GM12878 (cell line): Measurements from ENCODE around the gene DNAAF5. TPM values are rescaled to one million over a fixed set of nuclear protein-coding genes. Genes with fewer than 3 reads are reported as not detected.

Source experiments
- ATAC-seq: fragments of 200-7000 bp; cut with Tn5 transposase; 3 replicates; pipeline ENCODE4 v1.9.1; 2020; ENCODE audit warnings: mild to moderate bottlenecking, moderate library complexity
- BruUV-seq: library from RNA; stranded (reverse); fragments of 400-500 nt; replicated peaks from 2 replicates; lab custom pipeline; 2021; lab: Mats Ljungman, UMichigan
- CTCF ChIA-PET: fragments of 300-600 bp; sonication (Branson Sonifier 250); formaldehyde crosslinking; extraction: SDS; loops from one replicate; lab custom pipeline; 2021; ENCODE audit warnings: inconsistent platforms; lab: Yijun Ruan, JAX
- POLR2A ChIA-PET: fragments of 350-600 bp; formaldehyde crosslinking; extraction: SDS; loops from one replicate; lab custom pipeline; 2021; ENCODE audit warnings: inconsistent platforms; lab: Charles Lee
- RAD21 ChIA-PET: fragments of 300-600 bp; sonication (Branson Sonifier 250); formaldehyde crosslinking; loops from one replicate; lab custom pipeline; 2023; ENCODE audit warnings: antibody characterized with exemption; ENCODE audit not compliant: unreplicated experiment; lab: Charles Lee
- SMC1A ChIA-PET: fragments of 300-600 bp; sonication (Branson Sonifier 250); formaldehyde crosslinking; loops from one replicate; lab custom pipeline; 2023; ENCODE audit not compliant: unreplicated experiment, uncharacterized antibody; lab: Charles Lee
- DNase-seq: peaks from one replicate; pipeline ENCODE4 v3.0.0-alpha.2; 2011; ENCODE audit warnings: low read depth, low spot score
- FAIRE-seq: peaks from 3 replicates; lab custom pipeline; 2011; peaks lifted over from hg19 to GRCh38; lab: Jason Lieb, UNC
- H2AFZ ChIP-seq: 2 replicates; pipeline ENCODE4 v1.6.0; 2011; ENCODE audit warnings: low read depth, low read length, control low read depth; ENCODE audit not compliant: control insufficient read depth
- H3K27ac ChIP-seq: 2 replicates; pipeline ENCODE4 v1.5.1; 2011; ENCODE audit warnings: control low read depth; ENCODE audit not compliant: control insufficient read depth, insufficient read depth
- H3K27me3 ChIP-seq, 2 experiments: replicated peaks in 1 of 2; 2 replicates each; pipeline versions ENCODE4 v1.6.0 to v1.6.1; 2011; ENCODE audit warnings: low read length in 1 of 2; ENCODE audit not compliant: control insufficient read depth in 2 of 2, insufficient read depth in 2 of 2
- H3K36me3 ChIP-seq, 2 experiments: 2 replicates each; pipeline ENCODE4 v1.5.1; 2011; ENCODE audit warnings: low read length in 1 of 2; ENCODE audit not compliant: control insufficient read depth in 2 of 2, insufficient read depth in 2 of 2
- H3K4me1 ChIP-seq: 2 replicates; pipeline ENCODE4 v1.6.1; 2011; ENCODE audit warnings: mild to moderate bottlenecking, low read length, moderate library complexity, mixed read lengths; ENCODE audit not compliant: control insufficient read depth, insufficient read depth
- H3K4me2 ChIP-seq: 2 replicates; pipeline ENCODE4 v1.6.0; 2011; ENCODE audit warnings: control low read depth; ENCODE audit not compliant: control insufficient read depth, insufficient read depth
- H3K4me3 ChIP-seq: fragments of 200-600 bp; sonication (generic); 2 replicates; pipeline ENCODE4 v1.5.1; 2016
- H3K79me2 ChIP-seq: 2 replicates; pipeline ENCODE4 v1.6.0; 2011; ENCODE audit warnings: low read length; ENCODE audit not compliant: control insufficient read depth, insufficient read depth
- H3K9ac ChIP-seq: 2 replicates; pipeline ENCODE4 v1.8.0; 2011; ENCODE audit warnings: low read length, control low read depth, mixed read lengths; ENCODE audit not compliant: control insufficient read depth, insufficient read depth
- H3K9me3 ChIP-seq: replicated peaks from 3 replicates; pipeline ENCODE4 v1.5.1; 2011; ENCODE audit warnings: mild to moderate bottlenecking, low read length; ENCODE audit not compliant: control insufficient read depth, insufficient read depth
- H4K20me1 ChIP-seq: 2 replicates; pipeline ENCODE4 v1.6.0; 2011; ENCODE audit not compliant: control insufficient read depth, insufficient read depth
- CHD1 ChIP-seq: IDR thresholded peaks from 2 replicates; pipeline ENCODE4 v1.6.1; 2012; ENCODE audit warnings: low read depth, low read length, improper control_type of control experiment
- MLLT1 ChIP-seq: fragments of 450-650 bp; IDR thresholded peaks from 2 replicates; pipeline ENCODE4 v1.6.1; 2016; ENCODE audit warnings: mild to moderate bottlenecking
- MXI1 ChIP-seq: fragments of 150-350 bp; IDR thresholded peaks from 2 replicates; pipeline ENCODE4 v1.6.1; 2011; ENCODE audit warnings: low read depth, mild to moderate bottlenecking, inconsistent platforms, low read length, improper control_type of control experiment
- MYB ChIP-seq: fragments of 150-350 bp; IDR thresholded peaks from 2 replicates; pipeline ENCODE4 v1.6.1; 2014; ENCODE audit warnings: mild to moderate bottlenecking, low read depth, low read length, borderline replicate concordance
- MYC ChIP-seq: IDR thresholded peaks from 2 replicates; pipeline ENCODE4 v1.6.1; 2011; ENCODE audit warnings: mild to moderate bottlenecking, low read length, moderate library complexity, inconsistent platforms; ENCODE audit not compliant: insufficient read depth, insufficient replicate concordance, insufficient read length, severe bottlenecking
- NFYA ChIP-seq: IDR thresholded peaks from 2 replicates; pipeline ENCODE4 v1.6.1; 2011; ENCODE audit warnings: low read depth, mild to moderate bottlenecking, low read length, improper control_type of control experiment, borderline replicate concordance
- SREBF2 ChIP-seq: IDR thresholded peaks from 2 replicates; pipeline ENCODE4 v1.6.1; 2012; ENCODE audit warnings: mild to moderate bottlenecking, low read length
- STAT3 ChIP-seq: IDR thresholded peaks from 2 replicates; pipeline ENCODE4 v1.6.1; 2011; ENCODE audit warnings: low read depth, low read length, improper control_type of control experiment
- USF2 ChIP-seq: IDR thresholded peaks from 2 replicates; pipeline ENCODE4 v1.6.1; 2011; ENCODE audit warnings: low read depth, low read length, improper control_type of control experiment, borderline replicate concordance
- ZNF217 ChIP-seq: fragments of 450-650 bp; IDR thresholded peaks from 2 replicates; pipeline ENCODE4 v1.6.1; 2017; ENCODE audit warnings: antibody characterized with exemption, mild to moderate bottlenecking
- WGBS: methylation state at CpG from one replicate; pipeline ENCODE4 v1.1.6; 2016; ENCODE audit warnings: low lambda C conversion rate; ENCODE audit not compliant: insufficient replicate concordance, insufficient coverage; ENCODE audit errors: missing lambda C conversion rate; 5-methylcytosine and 5-hydroxymethylcytosine counted together
- in situ Hi-C: fragments of 300-500 bp; cut with MboI; formaldehyde crosslinking; loops from 9 replicates; pipeline ENCODE4 v1.14.3; 2018; ENCODE audit warnings: mixed read lengths
- intact Hi-C: fragments of 100-400 bp; cut with micrococcal nuclease; formaldehyde crosslinking; loops from one replicate; pipeline ENCODE4 v1.14.2; 2022; ENCODE audit not compliant: unreplicated experiment
- polyA plus RNA-seq, 11 experiments: library from polyadenylated mRNA; depleted of rRNA in 4 of 11; unstranded in 6 of 11; stranded (reverse) in 5 of 11; fragments of >200 nt; fragmentation: Nextera tagmentation in 4 of 11; fragmentation: Illumina TruSeq in 1 of 11; extraction: Ambion mirVana in 4 of 11; extraction: Trizol in 1 of 11; gene quantifications; 1 replicate in 1 of 11; 2 replicates in 10 of 11; pipeline versions ENCODE4 v1.2.1 to v1.2.3, GENCODE V29; 2011 to 2016; ENCODE audit warnings: inconsistent platforms in 2 of 11, missing spikeins in 2 of 11, low read depth in 1 of 11
- total RNA-seq, 4 experiments: library from RNA; depleted of rRNA in 3 of 4; stranded (reverse); fragments of >200 nt in 3 of 4; fragmentation: Illumina TruSeq in 1 of 4; extraction: Trizol in 1 of 4; gene quantifications; 2 replicates each; pipeline versions ENCODE4 v1.2.1 to v1.2.3, GENCODE V29; 2013 to 2021
- TF ChIP-seq, protein P1 (sequence below): IDR thresholded peaks from 2 replicates; pipeline ENCODE4 v1.6.1; 2012; ENCODE audit warnings: improper control_type of control experiment, low read depth, low read length; ENCODE audit not compliant: insufficient replicate concordance
- TF ChIP-seq, protein P2 (sequence below): fragments of 450-650 bp; formaldehyde crosslinking; IDR thresholded peaks from 2 replicates; pipeline ENCODE4 v1.4.0; 2022; ENCODE audit warnings: mild to moderate bottlenecking, moderate library complexity

Gene DNAAF5
- total and polyA plus RNA-seq, 10 of the 15 experiments (the other 5 are each of a cell fraction or from before 2014, with no cell fraction given) = 1.8 to 38.3 (median 9.2) TPM

- WGBS = 91% methylated on average over 12 of the region's 15 CpGs
- ChIA-PET SMC1A (interaction anchor here (0.6 to 2.5 kb wide), 6 partner anchors 16 to 192 kb away, joined by 3 to 11 read pairs (median 3); partner anchors contain the start of gene GET4), RAD21 (no interaction called here), POLR2A (interaction anchor here (6.4 kb wide), 1 partner anchor 15 kb away, joined by 34 read pairs; no protein-coding TSS in a partner anchor), CTCF (interaction anchor here (1.1 kb wide), 1 partner anchor 41 kb away, joined by 4 read pairs; no protein-coding TSS in a partner anchor)
- in situ Hi-C loops = no loop called here
- Histone ChIP-seq H3K36me3 (peaks cover 6 to 12% of the 10 kb centered on the region in 2 experiments; a peak in 3 of 4 replicates), H3K9ac (no peak overlapping the region; the same call in 1 of the 2 replicates), H4K20me1 (no peaks in the 10 kb centered on the region; the same call in 1 of the 2 replicates), H3K27me3 (no peaks in the 10 kb centered on the region), H3K9me3 (no peaks in the 10 kb centered on the region), H3K4me3 (peak overlapping the region; percentile 31; the same call in 1 of the 2 replicates), H2AFZ (no peak overlapping the region), H3K79me2 (peaks cover 52% of the 10 kb centered on the region), H3K4me2 (peak overlapping the region; percentile 92; the same call in 1 of the 2 replicates), H3K27ac (peak overlapping the region; percentile 77), H3K4me1 (peaks cover 27% of the 10 kb centered on the region)
- FAIRE-seq (no peak), ATAC-seq (no peak), DNase-seq (no peak)
- intact Hi-C loops = no loop called here
- no TSS peak for BruUV-seq
- no peak for TF ChIP-seq MYB
- no peak for TF ChIP-seq NFYA
- no peak for TF ChIP-seq STAT3
- TF ChIP-seq, protein P1, sequence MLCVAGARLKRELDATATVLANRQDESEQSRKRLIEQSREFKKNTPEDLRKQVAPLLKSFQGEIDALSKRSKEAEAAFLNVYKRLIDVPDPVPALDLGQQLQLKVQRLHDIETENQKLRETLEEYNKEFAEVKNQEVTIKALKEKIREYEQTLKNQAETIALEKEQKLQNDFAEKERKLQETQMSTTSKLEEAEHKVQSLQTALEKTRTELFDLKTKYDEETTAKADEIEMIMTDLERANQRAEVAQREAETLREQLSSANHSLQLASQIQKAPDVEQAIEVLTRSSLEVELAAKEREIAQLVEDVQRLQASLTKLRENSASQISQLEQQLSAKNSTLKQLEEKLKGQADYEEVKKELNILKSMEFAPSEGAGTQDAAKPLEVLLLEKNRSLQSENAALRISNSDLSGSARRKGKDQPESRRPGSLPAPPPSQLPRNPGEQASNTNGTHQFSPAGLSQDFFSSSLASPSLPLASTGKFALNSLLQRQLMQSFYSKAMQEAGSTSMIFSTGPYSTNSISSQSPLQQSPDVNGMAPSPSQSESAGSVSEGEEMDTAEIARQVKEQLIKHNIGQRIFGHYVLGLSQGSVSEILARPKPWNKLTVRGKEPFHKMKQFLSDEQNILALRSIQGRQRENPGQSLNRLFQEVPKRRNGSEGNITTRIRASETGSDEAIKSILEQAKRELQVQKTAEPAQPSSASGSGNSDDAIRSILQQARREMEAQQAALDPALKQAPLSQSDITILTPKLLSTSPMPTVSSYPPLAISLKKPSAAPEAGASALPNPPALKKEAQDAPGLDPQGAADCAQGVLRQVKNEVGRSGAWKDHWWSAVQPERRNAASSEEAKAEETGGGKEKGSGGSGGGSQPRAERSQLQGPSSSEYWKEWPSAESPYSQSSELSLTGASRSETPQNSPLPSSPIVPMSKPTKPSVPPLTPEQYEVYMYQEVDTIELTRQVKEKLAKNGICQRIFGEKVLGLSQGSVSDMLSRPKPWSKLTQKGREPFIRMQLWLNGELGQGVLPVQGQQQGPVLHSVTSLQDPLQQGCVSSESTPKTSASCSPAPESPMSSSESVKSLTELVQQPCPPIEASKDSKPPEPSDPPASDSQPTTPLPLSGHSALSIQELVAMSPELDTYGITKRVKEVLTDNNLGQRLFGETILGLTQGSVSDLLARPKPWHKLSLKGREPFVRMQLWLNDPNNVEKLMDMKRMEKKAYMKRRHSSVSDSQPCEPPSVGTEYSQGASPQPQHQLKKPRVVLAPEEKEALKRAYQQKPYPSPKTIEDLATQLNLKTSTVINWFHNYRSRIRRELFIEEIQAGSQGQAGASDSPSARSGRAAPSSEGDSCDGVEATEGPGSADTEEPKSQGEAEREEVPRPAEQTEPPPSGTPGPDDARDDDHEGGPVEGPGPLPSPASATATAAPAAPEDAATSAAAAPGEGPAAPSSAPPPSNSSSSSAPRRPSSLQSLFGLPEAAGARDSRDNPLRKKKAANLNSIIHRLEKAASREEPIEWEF = no peak
- TF ChIP-seq, protein P2, sequence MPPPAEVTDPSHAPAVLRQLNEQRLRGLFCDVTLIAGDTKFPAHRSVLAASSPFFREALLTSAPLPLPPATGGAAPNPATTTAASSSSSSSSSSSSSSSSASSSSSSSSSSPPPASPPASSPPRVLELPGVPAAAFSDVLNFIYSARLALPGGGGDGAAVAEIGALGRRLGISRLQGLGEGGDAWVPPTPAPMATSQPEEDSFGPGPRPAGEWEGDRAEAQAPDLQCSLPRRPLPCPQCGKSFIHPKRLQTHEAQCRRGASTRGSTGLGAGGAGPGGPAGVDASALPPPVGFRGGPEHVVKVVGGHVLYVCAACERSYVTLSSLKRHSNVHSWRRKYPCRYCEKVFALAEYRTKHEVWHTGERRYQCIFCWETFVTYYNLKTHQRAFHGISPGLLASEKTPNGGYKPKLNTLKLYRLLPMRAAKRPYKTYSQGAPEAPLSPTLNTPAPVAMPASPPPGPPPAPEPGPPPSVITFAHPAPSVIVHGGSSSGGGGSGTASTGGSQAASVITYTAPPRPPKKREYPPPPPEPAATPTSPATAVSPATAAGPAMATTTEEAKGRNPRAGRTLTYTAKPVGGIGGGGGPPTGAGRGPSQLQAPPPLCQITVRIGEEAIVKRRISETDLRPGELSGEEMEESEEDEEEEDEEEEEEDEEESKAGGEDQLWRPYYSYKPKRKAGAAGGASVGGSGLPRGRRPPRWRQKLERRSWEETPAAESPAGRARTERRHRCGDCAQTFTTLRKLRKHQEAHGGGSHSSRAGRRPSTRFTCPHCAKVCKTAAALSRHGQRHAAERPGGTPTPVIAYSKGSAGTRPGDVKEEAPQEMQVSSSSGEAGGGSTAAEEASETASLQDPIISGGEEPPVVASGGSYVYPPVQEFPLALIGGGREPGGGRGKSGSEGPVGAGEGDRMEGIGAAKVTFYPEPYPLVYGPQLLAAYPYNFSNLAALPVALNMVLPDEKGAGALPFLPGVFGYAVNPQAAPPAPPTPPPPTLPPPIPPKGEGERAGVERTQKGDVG (CRISPR knock-in tag) = no peak
- TF ChIP-seq MLLT1 = no peak
- no peak for TF ChIP-seq CHD1
- no peak for TF ChIP-seq MYC
- no peak for TF ChIP-seq MXI1
- TF ChIP-seq USF2 = no peak
- TF ChIP-seq SREBF2 = no peak
- TF ChIP-seq ZNF217 = no peak
Observed at GRCh38 chr7:832968-833424, 106.5 kb downstream of the DNAAF5 start.
